Fibroblast of pulmonary artery (primary cell): ENCODE results near the gene EMCN.
"Not testable (repeated sequence)": the region's sequence is repeated elsewhere in the genome, so short reads cannot be mapped to it uniquely, and the experiment has no call there.

Source experiments
- DNase-seq: peaks from one replicate; pipeline ENCODE4 v3.0.0-alpha.2; 2010; ENCODE audit warnings: low read depth
- H3K4me3 ChIP-seq: replicated peaks from 2 replicates; pipeline ENCODE4 v1.5.1; 2011; ENCODE audit warnings: low read depth, mild to moderate bottlenecking, control low read depth, low read length, moderate library complexity
- CTCF ChIP-seq: IDR thresholded peaks from 2 replicates; pipeline ENCODE4 v1.5.1; 2011; ENCODE audit warnings: mild to moderate bottlenecking, control low read depth, low read length, inconsistent platforms; ENCODE audit errors: missing control alignments

EMCN gene

GRCh38 chr4:100545427-100545826 lies 27.6 kb upstream of the EMCN start:
- no peak for TF ChIP-seq CTCF
- no peak for DNase-seq

GRCh38 chr4:100540131-100540530 lies 22.3 kb upstream of the EMCN start:
- no peak overlapping the region for H3K4me3 ChIP-seq
- TF ChIP-seq CTCF = no peak
- DNase-seq = no peak

More at GRCh38 chr4:100545427-100545826, 27.6 kb upstream of the EMCN start:
- no peak overlapping the region for H3K4me3 ChIP-seq

GRCh38 chr4:100539706-100540105 lies 21.9 kb upstream of the EMCN start:
- no peak for DNase-seq
- no peak for TF ChIP-seq CTCF
- no peak overlapping the region for H3K4me3 ChIP-seq

GRCh38 chr4:100533741-100534140 lies 15.9 kb upstream of the EMCN start:
- H3K4me3 ChIP-seq = no peak overlapping the region
- no peak for TF ChIP-seq CTCF

GRCh38 chr4:100530161-100530560 lies 12.3 kb upstream of the EMCN start:
- H3K4me3 ChIP-seq = not testable (repeated sequence)

More at GRCh38 chr4:100533741-100534140, 15.9 kb upstream of the EMCN start:
- no peak for DNase-seq

GRCh38 chr4:100525686-100526085 lies 7.9 kb upstream of the EMCN start:
- DNase-seq = peak; percentile 70
- TF ChIP-seq CTCF = no peak
- H3K4me3 ChIP-seq = no peak overlapping the region

More at GRCh38 chr4:100530161-100530560, 12.3 kb upstream of the EMCN start:
- not testable (repeated sequence) for DNase-seq

- peak; percentile 14 for DNase-seq
- no peak overlapping the region for H3K4me3 ChIP-seq
- no peak for TF ChIP-seq CTCF
Observed at GRCh38 chr4:100519205-100519604, 1.4 kb upstream of the EMCN start.
